HEK293 (cell line): ENCODE data around the gene SLC17A9.

Experiments
- CTCF ChIA-PET: fragments of 350-600 bp; formaldehyde crosslinking; extraction: SDS; loops from one replicate; lab custom pipeline; 2021; ENCODE audit warnings: antibody characterized with exemption; lab: Yijun Ruan, JAX
- POLR2A ChIA-PET: fragments of 300-600 bp; formaldehyde crosslinking; extraction: SDS; loops from one replicate; lab custom pipeline; 2020; ENCODE audit warnings: antibody characterized with exemption, inconsistent platforms; lab: Yijun Ruan, JAX
- H3K27ac ChIP-seq: fragments of 200-500 bp; sonication (Bioruptor generic); 2 replicates; pipeline ENCODE4 v1.5.1; 2014; ENCODE audit warnings: low read depth, low read length, control low read depth, inconsistent platforms; ENCODE audit errors: extremely low read depth
- H3K36me3 ChIP-seq, 2 experiments: fragments of 200-500 bp in 1 of 2; sonication (Bioruptor generic) in 1 of 2; 1 replicate in 1 of 2; 2 replicates in 1 of 2; pipeline ENCODE4 v1.5.1; 2014 to 2017; ENCODE audit warnings: inconsistent platforms in 2 of 2, low read length in 2 of 2; ENCODE audit not compliant: control insufficient read depth in 2 of 2, insufficient read depth in 1 of 2
- H3K4me1 ChIP-seq: fragments of 200-500 bp; sonication (Bioruptor generic); 2 replicates; pipeline ENCODE4 v1.5.1; 2014; ENCODE audit warnings: mild to moderate bottlenecking, low read length, inconsistent platforms; ENCODE audit not compliant: control insufficient read depth, insufficient read depth
- H3K4me3 ChIP-seq: 2 replicates; pipeline ENCODE4 v1.5.1; 2011; ENCODE audit warnings: low read depth, mild to moderate bottlenecking, control low read depth, low read length, moderate library complexity
- H3K9me3 ChIP-seq: fragments of 200-500 bp; sonication (Bioruptor generic); 2 replicates; pipeline ENCODE4 v1.5.1; 2014; ENCODE audit warnings: low read depth, low read length, inconsistent platforms; ENCODE audit not compliant: control insufficient read depth, insufficient read depth
- HOXC10 ChIP-seq: sonication (generic); formaldehyde crosslinking; IDR thresholded peaks from 2 replicates; pipeline ENCODE4 v1.8.1; 2023; ENCODE audit warnings: mild to moderate bottlenecking, missing genetic modification reagents
- KLF7 ChIP-seq: fragments of 450-650 bp; formaldehyde crosslinking; IDR thresholded peaks from 2 replicates; pipeline ENCODE4 v1.5.1; 2016; ENCODE audit warnings: missing biosample characterization, missing genetic modification characterization, borderline replicate concordance
- KLF8 ChIP-seq: fragments of 450-650 bp; formaldehyde crosslinking; IDR thresholded peaks from 2 replicates; pipeline ENCODE4 v1.5.1; 2016; ENCODE audit warnings: missing biosample characterization, missing genetic modification characterization
- MYNN ChIP-seq: fragments of 450-650 bp; formaldehyde crosslinking; IDR thresholded peaks from 2 replicates; pipeline ENCODE4 v1.5.1; 2016; ENCODE audit warnings: missing biosample characterization, missing genetic modification characterization, borderline replicate concordance
- PRDM1 ChIP-seq: fragments of 450-650 bp; formaldehyde crosslinking; IDR thresholded peaks from 2 replicates; pipeline ENCODE4; 2016; ENCODE audit warnings: missing biosample characterization, missing genetic modification characterization
- SALL2 ChIP-seq: fragments of 450-650 bp; formaldehyde crosslinking; IDR thresholded peaks from 2 replicates; pipeline ENCODE4 v1.5.0; 2017; ENCODE audit warnings: missing biosample characterization, mild to moderate bottlenecking, missing genetic modification characterization, borderline replicate concordance
- ZBTB1 ChIP-seq: fragments of 450-650 bp; formaldehyde crosslinking; IDR thresholded peaks from 2 replicates; pipeline ENCODE4 v1.5.1; 2016; ENCODE audit warnings: missing biosample characterization, missing genetic modification characterization
- ZBTB20 ChIP-seq: fragments of 450-650 bp; formaldehyde crosslinking; IDR thresholded peaks from 2 replicates; pipeline ENCODE4 v1.5.1; 2016; ENCODE audit warnings: missing biosample characterization, missing genetic modification characterization
- ZFP69B ChIP-seq: fragments of 450-650 bp; formaldehyde crosslinking; IDR thresholded peaks from 2 replicates; pipeline ENCODE4 v1.5.1; 2016; ENCODE audit warnings: missing biosample characterization, missing genetic modification characterization
- ZIC2 ChIP-seq: fragments of 450-650 bp; formaldehyde crosslinking; IDR thresholded peaks from 2 replicates; pipeline ENCODE4 v1.5.1; 2016; ENCODE audit warnings: missing biosample characterization, missing genetic modification characterization
- ZNF121 ChIP-seq: fragments of 450-650 bp; formaldehyde crosslinking; IDR thresholded peaks from 2 replicates; pipeline ENCODE4 v1.5.1; 2016; ENCODE audit warnings: missing biosample characterization, missing genetic modification characterization
- ZNF132 ChIP-seq: fragments of 450-650 bp; formaldehyde crosslinking; IDR thresholded peaks from 2 replicates; pipeline ENCODE4 v1.5.1; 2017; ENCODE audit warnings: missing biosample characterization, missing genetic modification characterization, borderline replicate concordance
- ZNF133 ChIP-seq: fragments of 450-650 bp; formaldehyde crosslinking; IDR thresholded peaks from 2 replicates; pipeline ENCODE4 v1.5.1; 2016; ENCODE audit warnings: missing biosample characterization, missing genetic modification characterization
- ZNF146 ChIP-seq: fragments of 450-650 bp; formaldehyde crosslinking; IDR thresholded peaks from 2 replicates; pipeline ENCODE4 v1.5.1; 2016; ENCODE audit warnings: missing biosample characterization, missing genetic modification characterization
- ZNF155 ChIP-seq: fragments of 450-650 bp; formaldehyde crosslinking; IDR thresholded peaks from 2 replicates; pipeline ENCODE4 v1.5.1; 2016; ENCODE audit warnings: missing biosample characterization, missing genetic modification characterization
- ZNF16 ChIP-seq: fragments of 450-650 bp; formaldehyde crosslinking; IDR thresholded peaks from 2 replicates; pipeline ENCODE4 v1.5.1; 2016; ENCODE audit warnings: low read depth, missing biosample characterization, missing genetic modification characterization
- ZNF174 ChIP-seq: fragments of 450-650 bp; formaldehyde crosslinking; IDR thresholded peaks from 2 replicates; pipeline ENCODE4 v1.5.0; 2017; ENCODE audit warnings: missing biosample characterization, mild to moderate bottlenecking, missing genetic modification characterization
- ZNF202 ChIP-seq: fragments of 450-650 bp; formaldehyde crosslinking; IDR thresholded peaks from 2 replicates; pipeline ENCODE4 v1.5.1; 2016; ENCODE audit warnings: missing biosample characterization, missing genetic modification characterization, borderline replicate concordance
- ZNF214 ChIP-seq: fragments of 450-650 bp; formaldehyde crosslinking; IDR thresholded peaks from 2 replicates; pipeline ENCODE4 v1.5.1; 2017; ENCODE audit warnings: missing biosample characterization, mild to moderate bottlenecking, missing genetic modification characterization, borderline replicate concordance
- ZNF23 ChIP-seq: fragments of 450-650 bp; formaldehyde crosslinking; IDR thresholded peaks from 2 replicates; pipeline ENCODE4 v1.5.1; 2016; ENCODE audit warnings: missing biosample characterization, missing genetic modification characterization, borderline replicate concordance
- ZNF341 ChIP-seq: fragments of 450-650 bp; formaldehyde crosslinking; IDR thresholded peaks from 2 replicates; pipeline ENCODE4; 2016; ENCODE audit warnings: low read depth, missing biosample characterization, missing genetic modification characterization
- ZNF433 ChIP-seq: fragments of 450-650 bp; formaldehyde crosslinking; IDR thresholded peaks from 2 replicates; pipeline ENCODE4 v1.5.1; 2016; ENCODE audit warnings: missing biosample characterization, missing genetic modification characterization, low read depth
- ZNF529 ChIP-seq: fragments of 450-650 bp; formaldehyde crosslinking; IDR thresholded peaks from 2 replicates; pipeline ENCODE4 v1.5.1; 2017; ENCODE audit warnings: missing genetic modification characterization, missing biosample characterization; ENCODE audit not compliant: insufficient replicate concordance
- ZNF561 ChIP-seq: fragments of 450-650 bp; IDR thresholded peaks from 2 replicates; pipeline ENCODE4 v1.5.1; 2018; ENCODE audit warnings: missing biosample characterization, missing genetic modification characterization, borderline replicate concordance
- ZNF600 ChIP-seq: fragments of 450-650 bp; formaldehyde crosslinking; IDR thresholded peaks from 2 replicates; pipeline ENCODE4 v1.5.1; 2016; ENCODE audit warnings: missing biosample characterization, missing genetic modification characterization
- ZNF629 ChIP-seq: fragments of 450-650 bp; formaldehyde crosslinking; IDR thresholded peaks from 2 replicates; pipeline ENCODE4 v1.5.1; 2017; ENCODE audit warnings: missing biosample characterization, missing genetic modification characterization
- ZNF645 ChIP-seq: fragments of 450-650 bp; formaldehyde crosslinking; IDR thresholded peaks from 2 replicates; pipeline ENCODE4; 2016; ENCODE audit warnings: missing biosample characterization, missing genetic modification characterization
- ZNF747 ChIP-seq: fragments of 450-650 bp; formaldehyde crosslinking; IDR thresholded peaks from 2 replicates; pipeline ENCODE4 v1.5.1; 2016; ENCODE audit warnings: missing biosample characterization, missing genetic modification characterization
- ZSCAN16 ChIP-seq: fragments of 450-650 bp; formaldehyde crosslinking; IDR thresholded peaks from 2 replicates; pipeline ENCODE4 v1.5.1; 2016; ENCODE audit warnings: missing biosample characterization, missing genetic modification characterization
- TF ChIP-seq, protein P1 (sequence below): fragments of 450-650 bp; formaldehyde crosslinking; IDR thresholded peaks from 2 replicates; pipeline ENCODE4 v1.5.1; 2016; ENCODE audit warnings: missing biosample characterization, missing genetic modification characterization
- TF ChIP-seq, protein P2 (sequence below): fragments of 450-650 bp; formaldehyde crosslinking; IDR thresholded peaks from 2 replicates; pipeline ENCODE4 v1.5.1; 2016; ENCODE audit warnings: missing biosample characterization, missing genetic modification characterization, low read depth

SLC17A9 gene

GRCh38 chr20:62991863-62992262 lies 39.4 kb downstream of the SLC17A9 start:
- Histone ChIP-seq H3K4me1 (no peaks in the 10 kb centered on the region), H3K27ac (no peak overlapping the region), H3K4me3 (no peak overlapping the region), H3K9me3 (no peaks in the 10 kb centered on the region), H3K36me3 (no peaks in the 10 kb centered on the region)
- CTCF ChIA-PET: no interaction called here
- POLR2A ChIA-PET: no interaction called here
- no peak for TF ChIP-seq ZNF146
- no peak for TF ChIP-seq MYNN
- no peak for TF ChIP-seq ZIC2 (tag by site-specific recombination)
- no peak for TF ChIP-seq ZNF747 (tag by site-specific recombination)
- no peak for TF ChIP-seq ZBTB20 (tag by site-specific recombination)
- TF ChIP-seq KLF8 (tag by site-specific recombination): no peak
- TF ChIP-seq ZNF214 (tag by site-specific recombination): no peak
- no peak for TF ChIP-seq ZNF645
- TF ChIP-seq ZBTB1 (tag by site-specific recombination): no peak
- no peak for TF ChIP-seq ZNF529 (tag by site-specific recombination)
- no peak for TF ChIP-seq ZNF202 (tag by site-specific recombination)
- TF ChIP-seq SALL2 (tag by site-specific recombination): no peak
- TF ChIP-seq HOXC10 (CRISPR knock-in tag): no peak
- TF ChIP-seq, all 188 proteins: peak for 0

DNA sequence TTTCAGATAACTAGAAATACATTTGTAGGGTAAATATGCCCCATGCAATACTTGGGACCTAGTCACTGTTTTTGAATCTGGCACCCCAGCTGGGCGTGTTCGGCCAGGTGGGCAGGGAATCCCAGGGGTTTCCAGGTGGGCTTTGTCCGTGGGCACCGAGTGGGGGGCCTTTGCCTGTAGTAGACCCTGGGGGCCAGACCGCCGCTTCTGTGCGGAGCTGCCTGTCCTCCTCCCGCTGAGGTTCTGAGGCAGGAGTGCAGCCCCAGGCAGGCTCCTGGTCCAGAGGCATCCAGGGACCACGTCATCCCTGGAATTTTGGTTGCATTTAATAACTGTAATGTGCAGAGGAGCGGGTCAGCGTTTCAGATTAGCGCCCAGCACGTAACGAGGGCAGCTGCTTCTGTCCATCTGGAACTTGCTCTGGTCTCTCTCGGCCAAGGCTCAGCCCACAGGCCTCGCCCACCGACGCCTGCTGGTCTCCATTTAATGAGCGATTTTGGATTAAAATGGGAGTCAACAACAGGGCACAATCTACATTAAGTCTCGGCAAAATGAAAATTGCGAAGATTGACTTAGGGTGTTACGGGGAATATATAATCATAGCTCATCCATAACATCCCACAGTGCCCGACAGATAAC lies 41.5 kb downstream of the SLC17A9 start:
- no peak for TF ChIP-seq KLF7 (tag by site-specific recombination)
- TF ChIP-seq, protein P1, sequence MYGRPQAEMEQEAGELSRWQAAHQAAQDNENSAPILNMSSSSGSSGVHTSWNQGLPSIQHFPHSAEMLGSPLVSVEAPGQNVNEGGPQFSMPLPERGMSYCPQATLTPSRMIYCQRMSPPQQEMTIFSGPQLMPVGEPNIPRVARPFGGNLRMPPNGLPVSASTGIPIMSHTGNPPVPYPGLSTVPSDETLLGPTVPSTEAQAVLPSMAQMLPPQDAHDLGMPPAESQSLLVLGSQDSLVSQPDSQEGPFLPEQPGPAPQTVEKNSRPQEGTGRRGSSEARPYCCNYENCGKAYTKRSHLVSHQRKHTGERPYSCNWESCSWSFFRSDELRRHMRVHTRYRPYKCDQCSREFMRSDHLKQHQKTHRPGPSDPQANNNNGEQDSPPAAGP (tag by site-specific recombination): no peak
- no peak for TF ChIP-seq MYNN
- no peak for TF ChIP-seq SALL2 (tag by site-specific recombination)
- TF ChIP-seq ZNF174 (tag by site-specific recombination): no peak
- no peak for TF ChIP-seq ZNF16 (tag by site-specific recombination)
- TF ChIP-seq PRDM1 (tag by site-specific recombination): no peak
- no peak for TF ChIP-seq ZNF341 (tag by site-specific recombination)
- TF ChIP-seq ZFP69B (tag by site-specific recombination): no peak
- TF ChIP-seq ZNF132 (tag by site-specific recombination): no peak
- no peak for TF ChIP-seq ZNF133 (tag by site-specific recombination)
- no peak for TF ChIP-seq ZNF121
- TF ChIP-seq ZNF23 (tag by site-specific recombination): no peak
- no peak for TF ChIP-seq ZNF561 (tag by site-specific recombination)
- TF ChIP-seq ZNF629: no peak
- no peak for TF ChIP-seq ZNF433 (tag by site-specific recombination)
- TF ChIP-seq ZSCAN16 (tag by site-specific recombination): no peak
- TF ChIP-seq ZNF155 (tag by site-specific recombination): no peak
- TF ChIP-seq, protein P2, sequence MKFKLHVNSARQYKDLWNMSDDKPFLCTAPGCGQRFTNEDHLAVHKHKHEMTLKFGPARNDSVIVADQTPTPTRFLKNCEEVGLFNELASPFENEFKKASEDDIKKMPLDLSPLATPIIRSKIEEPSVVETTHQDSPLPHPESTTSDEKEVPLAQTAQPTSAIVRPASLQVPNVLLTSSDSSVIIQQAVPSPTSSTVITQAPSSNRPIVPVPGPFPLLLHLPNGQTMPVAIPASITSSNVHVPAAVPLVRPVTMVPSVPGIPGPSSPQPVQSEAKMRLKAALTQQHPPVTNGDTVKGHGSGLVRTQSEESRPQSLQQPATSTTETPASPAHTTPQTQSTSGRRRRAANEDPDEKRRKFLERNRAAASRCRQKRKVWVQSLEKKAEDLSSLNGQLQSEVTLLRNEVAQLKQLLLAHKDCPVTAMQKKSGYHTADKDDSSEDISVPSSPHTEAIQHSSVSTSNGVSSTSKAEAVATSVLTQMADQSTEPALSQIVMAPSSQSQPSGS (tag by site-specific recombination): no peak
- TF ChIP-seq ZNF600 (tag by site-specific recombination): no peak
- Histone ChIP-seq H3K4me1 (no peaks in the 10 kb centered on the region), H3K9me3 (no peaks in the 10 kb centered on the region), H3K36me3 (no peaks in the 10 kb centered on the region), H3K27ac (no peak overlapping the region), H3K4me3 (no peak overlapping the region)
- CTCF ChIA-PET: interaction anchor here (1.9 kb wide), 1 partner anchor 21 kb away, joined by 6 read pairs; no protein-coding TSS in a partner anchor
- POLR2A ChIA-PET: no interaction called here
